Activated CD4-positive, alpha-beta T cell treated with anti-CD3 and anti-CD28 coated beads for 1 hour (primary cell): Measurements from ENCODE around the gene MGAT4D.
"Not testable (repeated sequence)": the region's sequence is repeated elsewhere in the genome, so short reads cannot be mapped to it uniquely, and the experiment has no call there.

Experiments
- DNase-seq: peaks from one replicate; pipeline ENCODE4 v3.0.0-alpha.2; 2020

Gene MGAT4D

GRCh38 chr4:140427919-140428471, 70.1 kb downstream of the MGAT4D start:
- DNase-seq: no peak

- DNase-seq: no peak
Measured at GRCh38 chr4:140427106-140427918, 70.8 kb downstream of the MGAT4D start, which contains the start of gene CLGN. Gene CLGN (minus strand): TSS chr4:140427648. CDS start chr4:140413078, 14,570 bp downstream.

- DNase-seq: no peak
Measured at GRCh38 chr4:140426610-140427105, 71.4 kb downstream of the MGAT4D start.

- no peak for DNase-seq
Measured at GRCh38 chr4:140423106-140423505, 75.0 kb downstream of the MGAT4D start.

- not testable (repeated sequence) for DNase-seq
Measured at GRCh38 chr4:140413130-140413969, 84.7 kb downstream of the MGAT4D start.

- no peak for DNase-seq
Measured at GRCh38 chr4:140408974-140409373, 89.1 kb downstream of the MGAT4D start.

- no peak for DNase-seq
Measured at GRCh38 chr4:140406292-140406691, 91.8 kb downstream of the MGAT4D start.

GRCh38 chr4:140400111-140400510, 98.0 kb downstream of the MGAT4D start:
- no peak for DNase-seq

- DNase-seq: no peak
Measured at GRCh38 chr4:140395668-140396067, 102.4 kb downstream of the MGAT4D start.
